Lower leg skin (tissue), 3 donors: ENCODE measurements around the gene NKIRAS2.

Experiments used
- POLR2A ChIP-seq, 2 donors: fragments of 450-650 bp; IDR thresholded peaks; one replicate each; pipeline ENCODE4 v1.6.1; 2016 to 2017; ENCODE audit warnings: antibody characterized with exemption in 2 of 2, mild to moderate bottlenecking in 1 of 2, moderate library complexity in 1 of 2
- TF ChIP-seq, protein P1 (sequence below), 3 donors: fragments of 450-650 bp; IDR thresholded peaks; one replicate each; pipeline ENCODE4 v1.5.1; 2016; ENCODE audit warnings: antibody characterized with exemption in 3 of 3, mild to moderate bottlenecking in 3 of 3, moderate library complexity in 2 of 3

DNA sequence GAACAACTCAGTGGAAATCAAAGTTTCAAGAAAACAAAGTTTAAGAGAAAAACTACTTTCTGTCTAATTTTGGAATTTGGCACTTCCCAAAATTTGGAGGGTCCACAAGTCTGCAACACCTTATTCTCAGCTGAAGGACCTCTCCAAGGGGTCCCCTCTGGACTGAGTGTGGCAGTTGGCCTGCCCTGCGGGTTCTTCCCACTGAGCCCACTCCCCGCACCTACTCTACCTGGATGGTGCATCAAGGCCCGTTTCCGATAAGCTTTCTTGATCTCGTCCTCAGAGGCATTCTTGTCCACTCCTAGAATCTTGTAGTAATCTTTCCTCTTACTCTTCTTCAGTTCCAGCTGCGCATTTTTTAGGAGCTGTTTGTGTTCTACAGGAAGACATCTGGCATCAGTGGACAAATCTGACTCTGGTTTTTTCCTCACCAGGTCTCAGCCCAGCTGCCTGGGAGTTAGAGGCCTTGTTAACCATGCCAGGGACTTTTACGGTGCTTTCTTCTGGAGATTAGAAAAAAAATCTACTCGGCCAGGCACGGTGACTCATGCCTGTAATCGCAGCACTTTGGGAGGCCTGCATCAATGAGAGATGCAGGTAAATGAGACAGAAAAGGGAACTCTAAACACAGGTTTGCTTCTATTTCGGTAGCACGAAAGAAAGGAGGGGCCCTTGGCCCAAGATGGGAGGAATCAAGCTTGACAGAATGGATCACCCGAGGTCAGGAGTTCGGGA lies 37.7 kb upstream of the NKIRAS2 start:
- TF ChIP-seq POLR2A (IDR thresholded peaks at IDR 0.05) = no peak
- TF ChIP-seq, protein P1, sequence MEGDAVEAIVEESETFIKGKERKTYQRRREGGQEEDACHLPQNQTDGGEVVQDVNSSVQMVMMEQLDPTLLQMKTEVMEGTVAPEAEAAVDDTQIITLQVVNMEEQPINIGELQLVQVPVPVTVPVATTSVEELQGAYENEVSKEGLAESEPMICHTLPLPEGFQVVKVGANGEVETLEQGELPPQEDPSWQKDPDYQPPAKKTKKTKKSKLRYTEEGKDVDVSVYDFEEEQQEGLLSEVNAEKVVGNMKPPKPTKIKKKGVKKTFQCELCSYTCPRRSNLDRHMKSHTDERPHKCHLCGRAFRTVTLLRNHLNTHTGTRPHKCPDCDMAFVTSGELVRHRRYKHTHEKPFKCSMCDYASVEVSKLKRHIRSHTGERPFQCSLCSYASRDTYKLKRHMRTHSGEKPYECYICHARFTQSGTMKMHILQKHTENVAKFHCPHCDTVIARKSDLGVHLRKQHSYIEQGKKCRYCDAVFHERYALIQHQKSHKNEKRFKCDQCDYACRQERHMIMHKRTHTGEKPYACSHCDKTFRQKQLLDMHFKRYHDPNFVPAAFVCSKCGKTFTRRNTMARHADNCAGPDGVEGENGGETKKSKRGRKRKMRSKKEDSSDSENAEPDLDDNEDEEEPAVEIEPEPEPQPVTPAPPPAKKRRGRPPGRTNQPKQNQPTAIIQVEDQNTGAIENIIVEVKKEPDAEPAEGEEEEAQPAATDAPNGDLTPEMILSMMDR (IDR thresholded peaks at IDR 0.05) = no peak
